Fibroblast of villous mesenchyme (primary cell): ENCODE measurements around the gene RAB2B. TPM values are rescaled to one million over a fixed set of nuclear protein-coding genes. Genes with fewer than 3 reads are reported as not detected.
A peak's percentile ranks its signal among the peaks of the same experiment; 100 is the strongest.

Experiments
- DNase-seq: peaks from one replicate; pipeline ENCODE4 v3.0.0-alpha.2; 2010; ENCODE audit warnings: low read depth
- H3K4me3 ChIP-seq: 2 replicates; pipeline ENCODE4 v1.5.1; 2011; ENCODE audit warnings: low read depth, mild to moderate bottlenecking, low read length
- CTCF ChIP-seq: IDR thresholded peaks from 2 replicates; pipeline ENCODE4 v1.5.1; 2012; ENCODE audit warnings: low read depth, mild to moderate bottlenecking, low read length; ENCODE audit not compliant: insufficient read depth
- total RNA-seq: library from RNA; depleted of rRNA; stranded (reverse); fragments of >200 nt; gene quantifications from 2 replicates; pipeline ENCODE4 v1.2.3, GENCODE V29; 2012

Gene RAB2B
- total RNA-seq, 1 donor = 41.0 TPM

- DNase-seq = peak; percentile 30
- H3K4me3 ChIP-seq = no peak overlapping the region
- TF ChIP-seq CTCF = no peak
Measured at GRCh38 chr14:21505012-21505553, 28.3 kb upstream of the RAB2B start.

GRCh38 chr14:21503376-21503775 lies 26.6 kb upstream of the RAB2B start:
- TF ChIP-seq CTCF = no peak
- no peak for DNase-seq
- no peak overlapping the region for H3K4me3 ChIP-seq

- no peak overlapping the region for H3K4me3 ChIP-seq
Measured at GRCh38 chr14:21501568-21501967, 24.8 kb upstream of the RAB2B start.

GRCh38 chr14:21498540-21499526 lies 22.1 kb upstream of the RAB2B start:
- TF ChIP-seq CTCF = peak; percentile 47
- peak; percentile 59 for DNase-seq

More at GRCh38 chr14:21501568-21501967, 24.8 kb upstream of the RAB2B start:
- TF ChIP-seq CTCF = no peak
- DNase-seq = no peak

GRCh38 chr14:21496453-21496852 lies 19.7 kb upstream of the RAB2B start:
- no peak for TF ChIP-seq CTCF
- no peak overlapping the region for H3K4me3 ChIP-seq
- DNase-seq = peak; percentile 72

More at GRCh38 chr14:21498540-21499526, 22.1 kb upstream of the RAB2B start:
- H3K4me3 ChIP-seq = no peak overlapping the region

GRCh38 chr14:21494902-21495762 lies 18.4 kb upstream of the RAB2B start:
- H3K4me3 ChIP-seq = no peak overlapping the region
- TF ChIP-seq CTCF = no peak
- peak; percentile 69 for DNase-seq
